Ramos (cell line): Measurements from ENCODE around the gene PSORS1C1.
"Not testable (repeated sequence)": the region's sequence is repeated elsewhere in the genome, so short reads cannot be mapped to it uniquely, and the experiment has no call there.

ENCODE experiments used
- in situ Hi-C: fragments of 300-500 bp; cut with MboI; formaldehyde crosslinking; loops from one replicate; pipeline ENCODE4 v1.14.3; 2022; ENCODE audit warnings: low sequenced_read_pairs; ENCODE audit not compliant: unreplicated experiment

PSORS1C1 gene

DNA sequence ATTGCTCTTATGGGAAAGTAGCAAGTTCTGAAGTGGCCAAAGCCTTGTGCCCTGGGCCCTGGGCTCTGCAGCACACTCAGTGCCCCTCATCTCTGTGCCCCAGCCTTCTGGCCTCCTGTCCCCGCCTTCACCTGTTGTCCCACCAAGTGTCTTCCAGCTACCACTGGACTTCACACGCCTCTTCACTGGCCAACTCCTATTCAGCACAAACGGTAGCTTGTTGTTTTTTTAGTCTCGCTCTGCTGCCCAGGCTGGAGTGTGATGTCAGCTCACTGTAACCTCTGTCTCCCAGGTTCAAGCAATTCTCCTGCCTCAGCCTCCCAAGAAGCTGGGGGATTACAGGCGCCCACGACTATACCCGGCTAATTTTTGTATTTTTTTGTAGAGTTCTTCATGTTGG is 38.2 kb downstream of the PSORS1C1 start:
- in situ Hi-C loops = no loop called here

DNA sequence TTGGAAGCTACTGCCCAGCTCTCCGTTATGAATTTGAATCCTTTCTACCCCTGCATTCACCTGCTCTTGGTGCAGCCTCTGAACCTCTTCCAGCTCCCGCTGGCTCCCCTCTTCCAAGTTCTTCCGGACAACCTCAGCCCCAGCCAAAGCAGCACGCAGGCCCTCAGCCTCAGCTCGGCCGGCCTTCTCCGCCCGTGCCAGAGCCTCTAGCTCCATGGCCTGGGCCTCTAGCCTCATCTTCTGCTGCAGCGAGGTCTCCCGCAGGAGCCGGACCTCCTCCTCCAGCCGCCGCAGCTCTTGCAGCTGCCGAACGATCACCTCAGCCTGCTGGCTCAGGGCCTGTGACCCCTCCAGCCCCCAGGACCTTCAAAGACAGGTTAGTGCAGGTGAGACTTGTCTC is 39.8 kb downstream of the PSORS1C1 start:
- in situ Hi-C loops = no loop called here

DNA sequence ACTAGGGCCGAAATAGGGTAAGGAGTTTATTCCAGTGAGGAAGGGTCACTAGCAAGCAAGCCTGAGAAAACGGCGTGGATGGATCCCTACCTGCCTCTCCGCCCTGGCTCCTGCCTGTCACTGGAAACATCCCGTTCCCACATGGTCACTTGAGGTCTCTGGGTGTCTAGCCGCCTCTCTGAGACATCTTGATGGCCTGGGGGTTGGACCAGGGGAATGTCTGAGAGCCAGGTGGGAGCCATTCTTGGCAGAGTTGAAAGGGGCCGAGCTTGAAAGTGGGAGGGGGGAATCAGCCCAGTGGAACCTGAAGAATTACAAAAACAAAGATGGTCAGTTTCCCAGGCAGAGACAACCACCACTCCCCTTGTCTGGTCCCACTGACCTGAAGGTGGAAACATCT is 42.0 kb downstream of the PSORS1C1 start:
- in situ Hi-C loops = no loop called here

DNA sequence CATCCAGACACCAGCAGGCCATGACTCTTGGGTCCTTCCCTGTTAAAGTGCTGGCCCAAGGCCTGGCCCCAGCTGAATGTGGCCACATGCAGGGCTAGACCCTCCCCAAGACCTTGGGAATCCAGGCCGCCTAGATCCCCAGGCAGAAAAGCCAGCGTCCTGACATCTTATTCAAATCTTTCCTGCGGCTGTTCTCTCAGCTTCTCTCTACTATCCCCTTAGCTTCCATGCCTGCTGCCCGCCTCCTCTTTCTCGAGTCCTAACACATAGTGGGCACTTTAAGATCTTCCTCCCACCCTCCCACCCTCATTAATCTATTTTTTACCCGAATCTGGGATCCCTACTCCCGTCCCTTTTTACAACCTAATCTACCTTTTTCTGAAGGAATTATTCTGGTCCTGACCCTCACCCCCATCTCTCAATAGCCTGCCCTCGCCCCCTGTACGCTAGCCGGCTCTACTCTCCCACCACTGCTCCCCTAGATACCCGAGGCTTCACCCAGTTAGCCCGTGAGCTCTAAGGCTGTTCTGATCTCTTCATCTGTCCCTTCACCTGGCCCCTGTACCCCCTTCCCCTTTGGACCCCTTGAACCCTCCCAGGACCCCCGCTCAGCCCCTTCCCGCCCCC is 43.0 kb downstream of the PSORS1C1 start, which contains the start of gene CCHCR1:
Gene CCHCR1, minus strand, starts transcription at position 290 of the 627 bp plus-strand sequence. Its CDS starts 202 bp downstream, at position 88.
- in situ Hi-C loops = no loop called here

DNA sequence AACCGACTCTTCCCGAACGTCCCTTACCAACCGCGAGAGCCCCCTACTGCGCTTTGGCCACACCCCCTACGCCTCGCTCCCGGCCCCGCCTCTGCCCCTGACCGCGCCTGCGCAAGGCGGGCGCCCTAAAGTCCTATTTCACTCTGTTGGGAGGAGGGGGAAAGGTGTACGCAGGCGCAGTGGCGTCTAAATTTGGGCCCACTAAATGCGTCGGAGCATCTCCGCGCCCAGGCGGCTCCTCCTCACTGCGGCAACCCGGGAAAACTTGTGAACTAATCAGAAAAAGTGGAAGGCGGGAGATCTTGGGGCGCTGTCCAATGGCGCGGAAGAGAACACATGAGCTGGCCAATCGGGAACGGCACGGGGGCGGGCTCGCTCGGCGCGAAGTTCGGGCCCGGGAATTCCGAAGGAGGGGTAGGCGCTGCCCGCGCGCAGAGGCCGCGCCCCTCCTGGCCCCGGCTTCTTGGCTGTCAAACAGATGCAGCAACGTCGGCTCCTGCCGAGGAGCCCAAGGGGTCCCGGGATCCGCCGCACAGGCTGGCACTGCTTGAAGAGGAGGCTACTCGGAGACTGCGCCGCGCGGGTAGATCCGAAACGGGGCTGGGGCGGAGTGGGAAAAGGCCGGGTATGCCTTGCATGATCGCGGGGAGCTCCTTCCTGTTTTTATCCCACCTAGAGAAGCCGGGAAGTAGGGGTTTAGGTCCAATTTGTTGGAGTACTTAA is 43.7 kb downstream of the PSORS1C1 start, which contains the start of gene TCF19:
Gene TCF19, plus strand, starts transcription at position 450 of the 723 bp plus-strand sequence. CDS start 881 bp downstream, outside the sequence.
- in situ Hi-C loops = no loop called here

DNA sequence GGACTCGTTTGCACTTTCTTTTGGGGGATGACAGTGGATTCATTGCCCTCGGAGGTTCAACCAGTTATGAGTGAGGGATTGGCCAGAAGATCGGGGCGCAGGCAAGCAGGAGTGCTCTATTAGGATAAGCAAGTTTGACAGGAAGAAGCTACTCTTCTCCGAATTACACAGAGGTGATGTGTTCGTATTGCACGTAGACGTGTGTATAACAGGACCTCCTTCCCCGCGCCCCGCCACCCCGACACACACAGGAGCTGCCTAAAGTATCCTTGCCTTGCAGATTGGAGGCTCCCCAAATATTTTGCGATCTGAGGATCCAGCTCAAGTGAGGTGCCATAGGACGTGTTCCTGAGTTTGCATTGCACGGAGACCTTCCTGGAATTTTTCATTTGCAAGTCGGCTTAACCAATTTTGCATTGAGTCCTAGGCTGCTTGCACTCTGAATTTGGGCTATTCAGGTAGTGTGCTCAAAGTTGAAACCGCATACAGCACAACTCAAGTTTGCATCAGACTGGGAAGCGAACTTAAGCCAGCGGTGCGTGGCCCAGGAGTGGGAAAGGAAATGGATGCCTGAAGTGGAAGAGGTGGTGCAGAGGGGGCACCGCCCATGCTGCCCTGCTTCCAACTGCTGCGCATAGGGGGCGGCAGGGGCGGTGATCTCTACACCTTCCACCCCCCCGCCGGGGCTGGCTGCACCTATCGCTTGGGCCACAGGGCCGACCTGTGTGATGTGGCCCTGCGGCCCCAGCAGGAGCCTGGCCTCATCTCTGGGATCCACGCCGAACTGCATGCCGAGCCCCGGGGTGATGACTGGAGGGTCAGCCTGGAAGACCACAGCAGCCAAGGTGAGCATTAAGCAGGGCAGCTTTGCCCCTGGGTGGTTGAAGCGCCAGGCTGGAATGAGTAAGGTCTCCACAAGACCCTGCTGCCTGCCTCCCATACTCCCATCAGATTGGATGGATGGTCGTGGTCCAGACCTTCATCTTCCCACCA is 44.6 kb downstream of the PSORS1C1 start:
- in situ Hi-C loops = no loop called here

DNA sequence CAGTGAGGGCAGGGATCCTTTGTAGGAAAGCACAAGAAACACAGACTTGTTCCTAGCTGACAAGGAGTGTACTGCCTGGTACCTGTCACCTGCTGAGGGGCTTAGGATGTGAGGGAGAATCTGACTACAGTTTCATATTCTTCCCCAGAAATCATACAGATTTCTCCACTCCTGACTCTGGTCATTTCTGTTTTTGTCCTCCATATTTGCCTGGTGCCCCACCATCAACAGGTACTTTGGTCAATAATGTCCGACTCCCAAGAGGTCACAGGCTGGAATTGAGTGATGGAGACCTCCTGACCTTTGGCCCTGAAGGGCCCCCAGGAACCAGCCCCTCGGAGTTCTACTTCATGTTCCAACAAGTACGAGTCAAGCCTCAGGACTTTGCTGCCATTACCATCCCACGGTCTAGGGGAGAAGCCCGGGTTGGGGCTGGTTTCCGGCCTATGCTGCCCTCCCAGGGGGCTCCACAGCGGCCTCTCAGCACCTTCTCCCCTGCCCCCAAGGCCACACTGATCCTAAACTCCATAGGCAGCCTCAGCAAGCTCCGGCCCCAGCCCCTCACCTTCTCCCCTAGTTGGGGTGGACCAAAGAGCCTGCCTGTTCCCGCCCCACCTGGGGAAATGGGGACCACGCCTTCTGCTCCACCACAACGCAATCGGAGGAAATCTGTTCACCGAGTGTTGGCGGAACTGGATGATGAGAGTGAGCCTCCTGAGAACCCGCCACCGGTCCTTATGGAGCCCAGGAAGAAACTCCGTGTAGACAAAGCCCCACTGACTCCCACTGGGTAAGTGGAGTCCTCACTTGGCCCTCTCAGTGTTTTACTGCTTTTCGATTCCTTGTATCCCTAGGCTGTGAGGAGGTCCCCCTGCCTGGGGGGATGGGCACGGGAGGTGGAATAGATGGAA is 46.9 kb downstream of the PSORS1C1 start:
- in situ Hi-C loops = no loop called here

DNA sequence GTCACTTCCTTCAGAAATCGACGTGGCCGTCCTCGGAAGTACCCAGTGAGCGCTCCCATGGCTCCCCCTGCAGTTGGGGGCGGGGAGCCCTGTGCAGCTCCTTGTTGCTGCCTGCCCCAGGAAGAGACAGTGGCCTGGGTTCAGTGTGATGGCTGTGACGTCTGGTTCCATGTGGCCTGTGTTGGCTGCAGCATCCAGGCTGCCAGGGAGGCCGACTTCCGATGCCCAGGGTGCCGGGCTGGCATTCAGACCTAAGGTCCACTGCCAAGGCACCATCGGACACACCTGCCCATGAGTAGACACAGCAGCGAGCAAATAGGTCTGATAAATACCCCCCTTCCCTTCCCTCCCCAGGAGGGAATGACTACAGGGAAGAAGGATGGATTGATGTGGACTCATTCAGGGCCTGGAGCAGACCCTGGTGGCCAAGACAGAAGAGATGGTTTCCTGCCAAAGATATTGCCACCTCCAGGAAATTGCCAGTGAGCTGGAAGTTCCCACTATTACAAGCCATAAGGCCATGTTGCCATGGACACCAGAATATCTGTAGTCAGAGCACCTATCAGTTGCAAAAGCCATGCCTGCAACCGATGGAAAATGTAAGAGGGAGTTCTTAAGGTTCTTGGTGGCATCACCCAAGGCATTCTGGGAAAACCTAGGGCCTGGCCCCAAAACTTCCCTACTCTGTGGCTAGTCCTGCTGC is 48.0 kb downstream of the PSORS1C1 start:
- in situ Hi-C loops = no loop called here

DNA sequence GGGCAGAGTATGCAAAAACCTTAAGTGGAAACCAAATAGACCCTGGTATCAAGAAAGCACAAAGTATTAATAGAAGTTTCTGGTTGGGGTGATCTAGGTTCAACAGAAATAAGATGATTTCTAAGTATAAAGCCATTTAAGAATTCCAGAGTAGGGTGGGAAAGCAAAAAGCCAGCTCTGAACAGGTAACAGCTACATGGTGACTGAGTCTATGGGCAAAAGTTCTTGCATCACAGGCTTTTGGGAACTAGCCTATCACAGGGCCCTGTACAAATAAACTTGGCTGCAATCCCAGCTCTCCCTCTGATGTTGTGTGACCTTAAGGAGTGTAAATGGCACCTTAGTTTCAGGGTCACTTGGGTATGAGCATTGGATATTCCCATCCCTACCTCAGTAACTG is 49.3 kb downstream of the PSORS1C1 start:
- in situ Hi-C loops = no loop called here

DNA sequence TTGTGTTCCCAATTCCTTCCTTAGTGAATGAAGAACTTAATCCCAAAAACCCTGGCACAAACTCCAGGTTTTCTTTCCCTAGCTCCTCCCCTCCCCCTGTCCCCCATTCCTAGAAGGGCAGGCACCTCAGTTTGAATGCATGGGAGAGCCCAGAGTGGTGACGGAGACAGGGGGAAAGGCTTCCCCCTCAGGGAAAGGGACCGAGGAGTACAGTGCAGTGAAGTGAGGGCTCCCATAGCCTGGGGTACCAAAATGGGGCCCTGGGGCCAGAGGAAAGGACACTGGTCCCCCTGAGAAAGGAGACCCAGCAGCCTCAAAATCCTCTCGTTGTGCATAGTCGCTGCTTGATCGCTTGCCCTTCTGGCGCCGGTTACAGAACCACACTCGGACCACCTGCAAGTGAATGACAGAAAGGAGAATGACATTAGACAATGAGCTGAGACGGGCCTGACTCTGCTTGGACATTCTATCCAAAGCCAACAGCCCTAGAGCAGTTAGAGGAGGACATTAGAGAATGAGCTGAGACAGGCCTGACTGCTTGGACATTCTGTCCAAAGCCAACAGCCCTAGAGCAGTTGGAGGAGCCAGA is 50.0 kb downstream of the PSORS1C1 start:
- in situ Hi-C loops = not testable (repeated sequence)

DNA sequence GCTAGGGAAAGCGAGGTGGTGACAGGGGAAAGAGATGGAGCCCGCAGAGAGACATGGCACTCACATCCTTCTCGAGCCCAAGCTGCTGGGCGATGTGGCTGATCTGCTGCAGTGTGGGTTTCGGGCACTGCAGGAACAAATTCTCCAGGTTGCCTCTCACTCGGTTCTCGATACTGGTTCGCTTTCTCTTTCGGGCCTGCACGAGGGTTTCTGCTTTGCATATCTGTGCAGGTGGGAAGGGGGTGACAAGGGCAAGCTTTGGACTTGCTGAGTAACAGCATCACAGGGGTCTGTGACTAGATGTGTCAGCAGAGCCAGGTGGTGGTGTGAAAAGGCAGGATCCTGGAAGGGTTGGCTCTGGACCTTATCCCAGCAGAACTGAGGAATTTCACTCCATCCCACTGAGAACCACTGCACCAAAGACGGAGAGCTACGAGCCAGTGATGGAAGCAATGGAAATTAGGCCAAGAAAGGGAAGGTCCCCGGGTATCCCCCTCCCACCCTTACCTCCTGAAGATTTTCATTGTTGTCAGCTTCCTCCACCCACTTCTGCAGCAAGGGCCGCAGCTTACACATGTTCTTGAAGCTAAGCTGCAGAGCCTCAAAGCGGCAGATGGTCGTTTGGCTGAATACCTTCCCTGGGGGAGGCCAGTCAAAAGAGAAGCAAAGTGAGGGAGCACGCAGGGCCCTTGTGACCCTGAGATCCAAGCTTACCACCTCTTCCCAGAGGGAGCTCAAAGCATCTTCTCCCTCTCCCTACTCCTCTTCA is 50.6 kb downstream of the PSORS1C1 start:
- in situ Hi-C loops = not testable (repeated sequence)

DNA sequence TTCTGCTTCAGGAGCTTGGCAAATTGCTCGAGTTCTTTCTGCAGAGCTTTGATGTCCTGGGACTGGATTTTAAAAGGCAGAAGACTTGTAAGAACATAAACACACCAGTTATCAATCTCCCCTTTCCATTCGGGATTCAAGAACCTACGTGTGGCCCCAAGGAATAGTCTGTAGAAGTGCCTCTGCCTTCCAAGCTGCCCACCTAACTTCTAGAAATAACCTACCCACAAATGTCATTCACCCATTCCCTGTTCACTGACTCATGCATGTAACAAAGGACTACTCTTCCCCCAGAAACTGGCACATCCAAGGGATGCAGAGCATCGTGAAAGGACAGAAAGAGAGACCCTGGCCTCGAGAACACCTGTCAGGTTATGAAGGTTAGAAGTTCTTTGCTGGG is 51.4 kb downstream of the PSORS1C1 start:
- in situ Hi-C loops = no loop called here

DNA sequence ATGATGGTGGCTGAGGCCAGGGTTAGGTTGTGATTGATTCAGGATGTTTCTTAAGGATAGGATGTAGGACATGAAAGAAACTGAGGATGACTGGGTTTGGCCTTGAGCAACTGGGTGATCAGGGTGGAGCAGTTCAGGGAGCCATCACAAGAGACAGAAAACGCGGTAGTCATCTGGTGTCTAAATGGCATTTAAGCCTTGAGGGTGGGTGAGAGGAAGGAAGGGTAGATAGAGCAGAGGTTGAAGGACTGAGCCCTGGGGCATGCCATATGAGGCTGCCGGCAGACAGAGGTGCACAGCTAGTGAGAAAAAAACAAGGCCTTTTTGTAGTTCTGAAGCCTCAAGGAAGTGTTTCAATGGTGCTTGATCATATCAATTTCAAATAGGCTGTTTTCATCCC is 54.0 kb downstream of the PSORS1C1 start:
- in situ Hi-C loops = no loop called here

DNA sequence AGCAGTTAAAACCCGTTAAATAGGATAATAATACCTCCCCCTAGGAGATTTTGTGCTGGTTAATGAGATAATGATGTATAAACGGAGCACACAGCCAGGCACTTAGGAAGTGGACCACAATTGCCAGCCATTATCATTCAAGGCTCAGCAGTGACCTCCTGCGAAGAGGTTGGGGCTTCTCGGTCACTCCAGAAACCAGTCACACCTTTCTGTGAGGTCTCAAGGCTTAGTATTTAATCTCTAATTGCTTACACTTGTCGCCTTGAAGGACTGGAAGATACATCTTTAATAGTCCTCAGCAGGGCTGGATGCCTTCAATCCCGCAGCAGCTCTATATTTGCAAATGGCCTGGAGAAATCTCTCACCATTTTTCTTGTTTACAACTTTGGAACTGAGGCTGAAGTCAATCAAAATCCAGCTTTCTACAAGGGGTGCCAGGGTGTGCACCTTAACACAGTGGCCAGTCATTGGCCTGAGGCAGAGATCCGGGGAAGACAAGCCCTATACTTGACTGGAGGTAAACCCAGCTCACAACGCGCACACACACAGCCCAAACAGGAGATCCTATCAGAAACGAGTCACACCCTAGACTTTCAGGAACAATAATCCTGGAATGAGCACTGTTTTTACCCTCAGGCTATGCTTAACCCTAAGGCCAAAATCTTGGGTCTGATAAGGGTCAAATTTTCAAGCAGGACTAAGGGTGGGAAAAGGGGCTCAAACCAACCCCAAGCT is 54.7 kb downstream of the PSORS1C1 start:
- in situ Hi-C loops = no loop called here

DNA sequence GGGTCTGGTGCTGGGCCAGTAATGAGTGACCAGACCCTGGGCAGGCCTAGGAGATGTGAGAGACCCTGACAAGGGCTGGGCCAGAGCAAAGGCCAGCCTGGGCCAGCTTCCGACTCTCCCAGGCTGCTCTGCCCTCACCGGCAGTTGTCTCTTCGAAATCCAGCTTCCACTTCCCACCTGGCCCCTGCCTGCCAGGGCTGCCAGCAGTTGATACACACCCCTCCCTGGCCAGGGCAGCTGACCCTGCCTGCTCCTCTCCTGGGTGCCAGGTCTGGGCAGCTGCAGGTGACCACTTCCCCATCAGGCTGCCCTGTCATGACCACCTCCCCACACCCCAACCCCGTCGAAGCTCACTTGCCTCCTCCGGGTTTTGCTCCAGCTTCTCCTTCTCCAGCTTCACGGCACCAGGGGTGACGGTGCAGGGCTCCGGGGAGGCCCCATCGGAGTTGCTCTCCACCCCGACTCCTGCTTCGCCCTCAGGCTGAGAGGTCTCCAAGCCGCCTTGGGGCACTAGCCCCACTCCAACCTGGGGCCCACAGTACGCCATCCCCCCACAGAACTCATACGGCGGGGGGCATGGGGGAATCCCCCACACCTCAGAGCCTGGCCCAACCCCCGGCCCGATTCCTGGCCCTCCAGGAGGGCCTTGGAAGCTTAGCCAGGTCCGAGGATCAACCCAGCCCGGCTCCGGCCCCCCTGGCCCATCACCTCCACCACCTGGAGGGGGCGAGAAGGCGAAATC is 55.4 kb downstream of the PSORS1C1 start:
- in situ Hi-C loops = not testable (repeated sequence)

DNA sequence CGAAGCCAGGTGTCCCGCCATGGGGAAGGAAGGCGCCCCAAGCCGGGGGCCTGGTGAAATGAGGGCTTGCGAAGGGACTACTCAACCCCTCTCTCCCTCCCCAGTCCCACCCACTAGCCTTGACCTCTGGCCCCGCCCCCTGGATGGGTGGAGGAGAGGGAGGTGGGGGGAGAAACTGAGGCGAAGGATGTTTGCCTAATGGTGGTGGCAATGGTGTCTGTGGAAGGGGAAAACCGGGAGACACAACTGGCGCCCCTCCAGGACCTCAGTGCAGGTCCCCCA is 55.9 kb downstream of the PSORS1C1 start, which contains the start of gene POU5F1:
Gene POU5F1, minus strand, starts transcription at position 83 of the 282 bp plus-strand sequence. Its CDS starts 62 bp downstream, at position 21.
- in situ Hi-C loops = no loop called here
